Lower leg skin (tissue), 3 donors: ENCODE measurements around the gene CD53.

Experiments used
- POLR2A ChIP-seq, 2 donors: fragments of 450-650 bp; IDR thresholded peaks; one replicate each; pipeline ENCODE4 v1.6.1; 2016 to 2017; ENCODE audit warnings: antibody characterized with exemption in 2 of 2, mild to moderate bottlenecking in 1 of 2, moderate library complexity in 1 of 2
- TF ChIP-seq, protein P1 (sequence below), 3 donors: fragments of 450-650 bp; IDR thresholded peaks; one replicate each; pipeline ENCODE4 v1.5.1; 2016; ENCODE audit warnings: antibody characterized with exemption in 3 of 3, mild to moderate bottlenecking in 3 of 3, moderate library complexity in 2 of 3

- TF ChIP-seq, protein P1, sequence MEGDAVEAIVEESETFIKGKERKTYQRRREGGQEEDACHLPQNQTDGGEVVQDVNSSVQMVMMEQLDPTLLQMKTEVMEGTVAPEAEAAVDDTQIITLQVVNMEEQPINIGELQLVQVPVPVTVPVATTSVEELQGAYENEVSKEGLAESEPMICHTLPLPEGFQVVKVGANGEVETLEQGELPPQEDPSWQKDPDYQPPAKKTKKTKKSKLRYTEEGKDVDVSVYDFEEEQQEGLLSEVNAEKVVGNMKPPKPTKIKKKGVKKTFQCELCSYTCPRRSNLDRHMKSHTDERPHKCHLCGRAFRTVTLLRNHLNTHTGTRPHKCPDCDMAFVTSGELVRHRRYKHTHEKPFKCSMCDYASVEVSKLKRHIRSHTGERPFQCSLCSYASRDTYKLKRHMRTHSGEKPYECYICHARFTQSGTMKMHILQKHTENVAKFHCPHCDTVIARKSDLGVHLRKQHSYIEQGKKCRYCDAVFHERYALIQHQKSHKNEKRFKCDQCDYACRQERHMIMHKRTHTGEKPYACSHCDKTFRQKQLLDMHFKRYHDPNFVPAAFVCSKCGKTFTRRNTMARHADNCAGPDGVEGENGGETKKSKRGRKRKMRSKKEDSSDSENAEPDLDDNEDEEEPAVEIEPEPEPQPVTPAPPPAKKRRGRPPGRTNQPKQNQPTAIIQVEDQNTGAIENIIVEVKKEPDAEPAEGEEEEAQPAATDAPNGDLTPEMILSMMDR (IDR thresholded peaks at IDR 0.05): no peak
- no peak for TF ChIP-seq POLR2A (IDR thresholded peaks at IDR 0.05)
Observed at GRCh38 chr1:110928191-110928590, 55.2 kb downstream of the CD53 start.
